GM23248 (cell line): ENCODE results near the gene AKAP7.

ENCODE experiments used
- EZH2 ChIP-seq: fragments of 200-600 bp; sonication (generic); IDR thresholded peaks from 2 replicates; pipeline ENCODE4 v1.6.1; 2018; ENCODE audit warnings: antibody characterized with exemption, mild to moderate bottlenecking; ENCODE audit not compliant: insufficient read depth, poor library complexity, severe bottlenecking
- EZH2phosphoT487 ChIP-seq: fragments of 200-600 bp; sonication (generic); IDR thresholded peaks from 2 replicates; pipeline ENCODE4 v1.6.1; 2018; ENCODE audit warnings: antibody characterized with exemption, moderate library complexity, mild to moderate bottlenecking, low read depth; ENCODE audit not compliant: insufficient read depth

- TF ChIP-seq EZH2 (no peak), EZH2phosphoT487 (no peak)
Observed at GRCh38 chr6:131250936-131251335, 115.7 kb downstream of the AKAP7 start.
